GM19468 (cell line): ENCODE results near the gene DCP2.

Experiments
- ATAC-seq: cut with Tn5 transposase; IDR thresholded peaks from one replicate; pipeline ENCODE4 v1.9.1; 2021; ENCODE audit warnings: mild to moderate bottlenecking, moderate library complexity, moderate number of reproducible peaks; ENCODE audit not compliant: unreplicated experiment; ENCODE audit errors: extremely low read depth

The DCP2 gene

GRCh38 chr5:113017881-113018635 lies 41.5 kb downstream of the DCP2 start:
- no peak for ATAC-seq

GRCh38 chr5:113020461-113021273 lies 44.1 kb downstream of the DCP2 start:
- ATAC-seq, result no peak

- peak; percentile 62 for ATAC-seq
Observed at GRCh38 chr5:113022661-113023060, 46.1 kb downstream of the DCP2 start.

- no peak for ATAC-seq
Observed at GRCh38 chr5:113024076-113024697, 47.6 kb downstream of the DCP2 start.

- ATAC-seq, result no peak
Observed at GRCh38 chr5:113025596-113025995, 49.0 kb downstream of the DCP2 start.

GRCh38 chr5:113026211-113026610 lies 49.6 kb downstream of the DCP2 start:
- no peak for ATAC-seq

- no peak for ATAC-seq
Observed at GRCh38 chr5:113027015-113027414, 50.4 kb downstream of the DCP2 start.

- ATAC-seq, result no peak
Observed at GRCh38 chr5:113027431-113027830, 50.8 kb downstream of the DCP2 start.

- ATAC-seq, result no peak
Observed at GRCh38 chr5:113029614-113030013, 53.0 kb downstream of the DCP2 start.

- no peak for ATAC-seq
Observed at GRCh38 chr5:113031104-113031503, 54.5 kb downstream of the DCP2 start.

- ATAC-seq, result no peak
Observed at GRCh38 chr5:113031557-113031956, 55.0 kb downstream of the DCP2 start.

- no peak for ATAC-seq
Observed at GRCh38 chr5:113034182-113034773, 57.7 kb downstream of the DCP2 start.

GRCh38 chr5:113035096-113035495 lies 58.5 kb downstream of the DCP2 start:
- ATAC-seq, result no peak

- ATAC-seq, result no peak
Observed at GRCh38 chr5:113036321-113036720, 59.7 kb downstream of the DCP2 start.

GRCh38 chr5:113036826-113037225 lies 60.2 kb downstream of the DCP2 start:
- ATAC-seq, result no peak

GRCh38 chr5:113038136-113038535 lies 61.5 kb downstream of the DCP2 start:
- no peak for ATAC-seq

- no peak for ATAC-seq
Observed at GRCh38 chr5:113038714-113039113, 62.1 kb downstream of the DCP2 start.

GRCh38 chr5:113039229-113039933 lies 62.8 kb downstream of the DCP2 start:
- no peak for ATAC-seq

- no peak for ATAC-seq
Observed at GRCh38 chr5:113039934-113040285, 63.3 kb downstream of the DCP2 start.

- no peak for ATAC-seq
Observed at GRCh38 chr5:113040672-113041260, 64.2 kb downstream of the DCP2 start.
